HUES48 (cell line): ENCODE data around the gene OGFOD2.

Source experiments
- H3K27ac ChIP-seq: one replicate; pipeline ENCODE4 v1.7.0; 2013; ENCODE audit warnings: low read depth, low read length, inconsistent platforms
- H3K27me3 ChIP-seq: 2 replicates; pipeline ENCODE4 v1.6.1; 2013; ENCODE audit warnings: mild to moderate bottlenecking, low read length; ENCODE audit not compliant: control insufficient read depth, insufficient read depth
- H3K36me3 ChIP-seq: 2 replicates; pipeline ENCODE4 v1.6.1; 2013; ENCODE audit warnings: low read length; ENCODE audit not compliant: control insufficient read depth, insufficient read depth
- H3K4me1 ChIP-seq: 2 replicates; pipeline ENCODE4 v1.6.1; 2013; ENCODE audit warnings: mild to moderate bottlenecking, low read length; ENCODE audit not compliant: control insufficient read depth, insufficient read depth
- H3K4me3 ChIP-seq: 2 replicates; pipeline ENCODE4 v1.5.1; 2013; ENCODE audit warnings: mild to moderate bottlenecking, low read depth, low read length
- H3K9ac ChIP-seq: 2 replicates; pipeline ENCODE4 v1.6.1; 2013; ENCODE audit warnings: mild to moderate bottlenecking, low read depth, low read length, moderate library complexity
- H3K9me3 ChIP-seq: 2 replicates; pipeline ENCODE4 v1.6.1; 2013; ENCODE audit warnings: low read length; ENCODE audit not compliant: control insufficient read depth, insufficient read depth

OGFOD2 gene

GRCh38 chr12:122978507-122978955 is 3.5 kb downstream of the OGFOD2 start:
- Histone ChIP-seq H3K27ac (no peak overlapping the region), H3K36me3 (peaks cover 33% of the 10 kb centered on the region; the same call in 1 of the 2 replicates), H3K9ac (no peak overlapping the region), H3K4me3 (no peak overlapping the region), H3K9me3 (no peaks in the 10 kb centered on the region), H3K4me1 (peaks cover 15% of the 10 kb centered on the region), H3K27me3 (no peaks in the 10 kb centered on the region)

- Histone ChIP-seq H3K27me3 (no peaks in the 10 kb centered on the region), H3K27ac (no peak overlapping the region), H3K9me3 (no peaks in the 10 kb centered on the region), H3K36me3 (peaks cover 33% of the 10 kb centered on the region; the same call in 1 of the 2 replicates), H3K4me1 (peaks cover 15% of the 10 kb centered on the region), H3K9ac (0 out of 2 replicates have a peak overlapping the region, but pooled peaks have one; percentile 84), H3K4me3 (peak overlapping the region; percentile 97)
Observed at GRCh38 chr12:122979001-122979907, 4.2 kb downstream of the OGFOD2 start.

- peaks cover 15% of the 10 kb centered on the region for H3K4me1 ChIP-seq
- peak overlapping the region; percentile 97 for H3K4me3 ChIP-seq
- no peaks in the 10 kb centered on the region for H3K9me3 ChIP-seq
- H3K27ac ChIP-seq: peak overlapping the region; percentile 55
- no peaks in the 10 kb centered on the region for H3K27me3 ChIP-seq
- peak overlapping the region; percentile 84 for H3K9ac ChIP-seq
- peaks cover 33% of the 10 kb centered on the region; the same call in 1 of the 2 replicates for H3K36me3 ChIP-seq
Observed at GRCh38 chr12:122979908-122980182, 4.8 kb downstream of the OGFOD2 start.

GRCh38 chr12:122980183-122981035 is 5.4 kb downstream of the OGFOD2 start, which contains the start of gene ARL6IP4:
Gene ARL6IP4, plus strand, starts transcription at chr12:122980681. Its CDS starts 459 bp downstream, at chr12:122981140.
- Histone ChIP-seq H3K4me1 (peaks cover 15% of the 10 kb centered on the region), H3K27me3 (no peaks in the 10 kb centered on the region), H3K9ac (peak within 1 kb of the TSS; percentile 84), H3K36me3 (peaks cover 33% of the 10 kb centered on the region; the same call in 1 of the 2 replicates), H3K9me3 (no peaks in the 10 kb centered on the region), H3K4me3 (peak within 1 kb of the TSS; percentile 97), H3K27ac (peak within 1 kb of the TSS; percentile 55)

DNA sequence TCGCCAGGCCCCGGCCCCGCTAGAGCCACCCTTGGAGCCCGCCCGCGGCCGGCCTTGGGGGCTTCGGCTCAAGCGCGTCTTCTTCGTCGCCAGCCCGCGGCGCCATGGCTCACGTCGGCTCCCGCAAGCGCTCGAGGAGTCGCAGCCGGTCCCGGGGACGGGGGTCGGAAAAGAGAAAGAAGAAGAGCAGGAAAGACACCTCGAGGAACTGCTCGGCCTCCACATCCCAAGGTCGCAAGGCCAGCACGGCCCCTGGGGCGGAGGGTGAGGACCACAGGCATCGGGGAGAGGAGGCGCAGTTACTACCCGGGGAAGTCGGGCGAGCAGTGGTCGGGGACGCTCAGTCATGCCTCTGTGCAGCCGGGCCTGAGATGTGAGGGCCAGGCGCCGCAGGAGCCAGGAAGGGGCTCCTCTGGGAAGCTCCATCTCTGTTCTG is 6.0 kb downstream of the OGFOD2 start:
- Histone ChIP-seq H3K9me3 (no peaks in the 10 kb centered on the region), H3K9ac (peak overlapping the region; percentile 84), H3K4me3 (peak overlapping the region; percentile 97), H3K27ac (peak overlapping the region; percentile 55), H3K4me1 (peaks cover 13% of the 10 kb centered on the region), H3K27me3 (no peaks in the 10 kb centered on the region), H3K36me3 (peaks cover 33% of the 10 kb centered on the region; the same call in 1 of the 2 replicates)

GRCh38 chr12:122981587-122982476 is 6.8 kb downstream of the OGFOD2 start:
- Histone ChIP-seq H3K4me1 (peaks cover 10% of the 10 kb centered on the region; the same call in 1 of the 2 replicates), H3K27ac (no peak overlapping the region), H3K9me3 (no peaks in the 10 kb centered on the region), H3K36me3 (peaks cover 30% of the 10 kb centered on the region; the same call in 1 of the 2 replicates), H3K4me3 (peak overlapping the region; percentile 97), H3K9ac (peak overlapping the region; percentile 84), H3K27me3 (no peaks in the 10 kb centered on the region)

DNA sequence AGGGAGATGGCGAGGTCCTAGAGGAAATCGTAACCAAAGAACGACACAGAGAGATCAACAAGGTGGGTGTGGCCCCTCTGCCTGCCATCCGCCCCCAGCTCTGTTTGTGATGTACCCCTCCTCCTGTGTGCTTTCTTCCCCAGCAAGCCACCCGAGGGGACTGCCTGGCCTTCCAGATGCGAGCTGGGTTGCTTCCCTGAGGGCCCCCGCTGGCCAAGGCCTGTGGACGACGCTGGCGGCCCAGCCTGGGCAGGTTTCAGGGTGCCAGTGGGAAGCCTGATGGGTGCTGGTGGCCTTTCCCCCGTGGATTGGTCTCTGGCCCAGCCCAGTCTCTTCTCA is 7.4 kb downstream of the OGFOD2 start:
- Histone ChIP-seq H3K4me3 (no peak overlapping the region), H3K27me3 (no peaks in the 10 kb centered on the region), H3K36me3 (peaks cover 24% of the 10 kb centered on the region; the same call in 1 of the 2 replicates), H3K9me3 (no peaks in the 10 kb centered on the region), H3K4me1 (peaks cover 10% of the 10 kb centered on the region; the same call in 1 of the 2 replicates), H3K9ac (no peak overlapping the region), H3K27ac (no peak overlapping the region)

DNA sequence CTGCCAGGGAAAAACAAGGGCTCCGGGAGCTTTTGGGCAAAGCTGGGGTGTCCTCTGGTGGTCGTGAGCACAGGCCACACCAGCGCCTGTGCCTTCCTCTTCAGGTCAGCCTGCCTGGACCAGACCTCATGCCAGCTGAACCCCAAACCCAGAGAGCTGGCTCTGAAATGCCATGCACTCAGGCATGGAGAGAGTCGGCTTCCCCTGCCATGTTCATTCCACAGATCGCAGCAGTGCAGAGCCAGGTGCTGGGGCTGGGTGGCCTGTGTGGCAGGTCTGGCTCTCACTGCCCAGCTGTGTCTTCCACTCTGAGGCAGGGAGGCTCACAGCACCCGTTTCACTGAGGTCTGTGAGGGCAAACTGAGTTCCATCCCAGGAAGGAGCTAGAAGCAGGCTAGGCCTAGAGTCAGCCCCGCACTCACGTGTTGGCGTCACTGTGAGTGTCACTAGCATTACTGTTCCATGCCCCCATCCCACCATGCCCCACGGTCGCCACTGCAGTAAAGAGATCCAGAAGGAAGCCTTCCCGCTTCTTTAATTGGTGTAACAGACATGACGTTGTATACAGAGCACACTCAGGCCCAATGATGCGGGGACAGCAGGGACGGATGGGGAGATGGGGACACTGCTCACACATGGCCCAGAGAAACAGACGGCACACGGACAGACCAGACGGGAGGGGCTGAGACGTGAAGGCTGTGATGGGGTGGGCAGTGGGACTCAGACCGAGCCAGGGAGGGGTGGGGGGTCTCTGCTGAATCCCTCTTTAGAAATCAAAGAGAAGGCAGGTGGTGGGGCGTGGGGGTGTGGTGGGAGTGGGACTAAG is 8.1 kb downstream of the OGFOD2 start:
- Histone ChIP-seq H3K27me3 (no peaks in the 10 kb centered on the region), H3K36me3 (peaks cover 20% of the 10 kb centered on the region; the same call in 1 of the 2 replicates), H3K4me1 (peaks cover 10% of the 10 kb centered on the region; the same call in 1 of the 2 replicates), H3K27ac (no peak overlapping the region), H3K9me3 (no peaks in the 10 kb centered on the region), H3K4me3 (no peak overlapping the region), H3K9ac (no peak overlapping the region)

- Histone ChIP-seq H3K27ac (no peak overlapping the region), H3K27me3 (no peaks in the 10 kb centered on the region), H3K9me3 (no peaks in the 10 kb centered on the region), H3K4me3 (no peak overlapping the region), H3K4me1 (peaks cover 10% of the 10 kb centered on the region; the same call in 1 of the 2 replicates), H3K36me3 (peaks cover 12% of the 10 kb centered on the region; the same call in 1 of the 2 replicates), H3K9ac (no peak overlapping the region)
Observed at GRCh38 chr12:122983789-122984515, 8.9 kb downstream of the OGFOD2 start.
